Middle frontal gyrus (tissue), 1 donor: ENCODE data around the gene SLC36A3.
"Not testable (repeated sequence)": the region's sequence is repeated elsewhere in the genome, so short reads cannot be mapped to it uniquely, and the experiment has no call there.

Source experiments
- DNase-seq: peaks from one replicate; pipeline ENCODE4 v3.0.0-alpha.2; 2015; ENCODE audit warnings: low spot score; ENCODE audit errors: extremely low spot score

SLC36A3 gene

DNA sequence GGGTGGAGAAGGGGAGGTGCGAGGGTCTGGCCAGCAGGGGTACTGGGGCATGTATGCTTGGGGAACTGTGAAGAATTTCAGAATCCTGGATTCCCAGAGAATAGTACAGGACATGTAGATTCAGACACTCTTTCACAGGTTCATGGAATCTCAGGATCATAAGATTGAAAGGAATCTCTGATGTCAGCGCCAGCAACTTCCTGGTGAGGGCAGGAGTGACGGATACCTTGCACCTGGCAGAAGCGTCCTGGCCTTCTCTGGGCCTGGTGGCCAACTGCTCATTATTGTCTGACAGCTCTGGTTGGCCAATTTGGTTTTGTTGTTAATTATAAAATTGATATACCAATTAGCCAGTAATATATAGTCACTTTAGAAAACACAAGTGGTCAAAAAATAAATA lies 43.6 kb downstream of the SLC36A3 start:
- DNase-seq, result no peak

GRCh38 chr5:151258816-151259215 lies 44.8 kb downstream of the SLC36A3 start:
- DNase-seq, result no peak

GRCh38 chr5:151258201-151258611 lies 45.4 kb downstream of the SLC36A3 start:
- DNase-seq, result no peak

GRCh38 chr5:151257731-151258181 lies 45.8 kb downstream of the SLC36A3 start:
- DNase-seq, result no peak

GRCh38 chr5:151255621-151256286 lies 47.8 kb downstream of the SLC36A3 start:
- no peak for DNase-seq

GRCh38 chr5:151254990-151255389 lies 48.6 kb downstream of the SLC36A3 start:
- DNase-seq, result not testable (repeated sequence)

DNA sequence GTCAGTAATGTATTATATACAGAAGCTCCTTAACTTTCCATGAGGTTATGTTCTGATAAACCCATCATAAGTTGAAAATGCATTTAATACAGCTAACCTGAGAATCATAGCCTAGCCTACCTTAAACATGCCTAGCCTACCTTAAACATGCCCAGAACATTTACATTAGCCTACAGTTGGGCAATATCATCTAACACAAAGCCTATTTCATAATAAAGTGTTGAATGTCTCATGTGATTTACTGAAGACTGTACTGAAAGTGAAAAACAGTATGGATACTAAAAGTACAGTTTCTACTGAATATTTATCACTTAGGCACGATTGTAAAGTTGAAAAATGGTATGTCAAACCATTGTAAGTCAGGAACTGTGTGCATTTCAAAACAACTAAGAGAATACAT lies 49.0 kb downstream of the SLC36A3 start:
- no peak for DNase-seq

DNA sequence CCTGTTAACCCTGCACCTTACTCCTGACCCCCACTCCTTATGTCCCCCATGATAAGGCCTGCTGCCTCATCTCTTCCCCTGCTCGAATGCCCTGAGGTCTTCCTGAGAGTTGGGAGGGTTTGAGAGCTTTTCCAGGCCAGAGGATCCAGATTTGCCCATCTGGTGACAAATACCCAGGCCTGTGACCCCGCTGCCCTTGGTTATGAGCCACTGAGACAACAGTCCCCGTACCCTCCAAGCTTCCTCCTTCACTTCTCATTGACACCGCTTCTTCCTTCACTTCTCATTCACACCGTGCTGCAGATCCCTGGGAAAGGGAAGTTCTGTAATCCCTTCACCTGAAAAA lies 50.0 kb downstream of the SLC36A3 start:
- DNase-seq, result no peak

- peak; percentile 98 for DNase-seq
Observed at GRCh38 chr5:151252762-151253604, 50.6 kb downstream of the SLC36A3 start, which contains the start of gene GM2A. TSS of gene GM2A (plus strand) at chr5:151253185. CDS start at chr5:151253217, 32 bp downstream.

- no peak for DNase-seq
Observed at GRCh38 chr5:151251621-151252020, 51.9 kb downstream of the SLC36A3 start.

- no peak for DNase-seq
Observed at GRCh38 chr5:151251001-151251551, 52.5 kb downstream of the SLC36A3 start.

DNA sequence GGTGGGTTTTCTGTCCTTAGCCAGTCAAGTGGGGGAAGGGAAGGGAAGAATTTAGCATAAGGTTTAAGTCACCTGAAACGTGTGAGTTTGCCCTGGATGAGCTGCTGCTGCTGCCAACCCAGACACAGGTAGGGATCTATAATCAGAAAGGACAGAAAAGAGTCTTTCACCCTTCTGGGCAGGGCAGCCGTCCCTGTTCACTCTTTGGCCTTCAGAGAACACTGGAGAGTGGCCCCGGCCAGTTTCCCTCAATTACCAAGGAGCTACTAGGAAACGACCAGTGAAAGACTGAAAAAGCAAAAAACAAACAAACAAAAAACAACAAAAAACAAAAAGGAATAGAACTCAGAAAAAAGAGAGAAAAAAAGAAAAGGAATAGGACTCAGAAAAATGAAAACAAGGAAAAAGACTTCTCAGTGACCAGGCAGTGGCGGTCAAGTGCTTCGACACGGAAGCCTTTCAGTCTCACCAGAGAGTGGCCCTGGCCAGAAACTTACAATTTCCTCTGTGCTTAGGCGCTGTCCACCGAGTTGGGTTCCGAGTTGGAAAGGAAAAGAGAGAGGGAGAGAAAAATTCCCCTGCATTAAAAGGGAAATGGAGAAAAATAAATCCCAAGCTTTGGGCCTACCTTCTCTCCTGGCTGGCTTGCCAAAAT lies 53.1 kb downstream of the SLC36A3 start:
- DNase-seq, result no peak

DNA sequence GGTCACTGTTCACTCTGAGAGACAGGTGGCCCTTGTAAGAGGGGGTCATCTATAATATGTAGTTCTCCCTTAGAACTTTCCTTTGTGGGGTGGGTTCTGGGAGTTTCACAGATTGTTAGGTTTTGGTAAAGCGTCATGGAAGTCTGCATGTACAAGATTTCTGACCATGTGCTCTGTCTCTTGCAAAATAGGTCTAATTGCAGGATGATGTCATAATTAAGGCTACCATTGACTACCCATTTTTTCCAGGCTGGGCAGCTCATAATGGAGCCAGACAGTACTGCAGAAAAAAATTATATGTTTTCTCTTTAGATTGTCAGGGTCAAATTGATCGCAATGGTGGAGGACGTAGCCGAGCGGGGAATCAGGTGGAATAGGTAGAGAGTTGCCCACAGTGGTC lies 54.3 kb downstream of the SLC36A3 start:
- no peak for DNase-seq

DNA sequence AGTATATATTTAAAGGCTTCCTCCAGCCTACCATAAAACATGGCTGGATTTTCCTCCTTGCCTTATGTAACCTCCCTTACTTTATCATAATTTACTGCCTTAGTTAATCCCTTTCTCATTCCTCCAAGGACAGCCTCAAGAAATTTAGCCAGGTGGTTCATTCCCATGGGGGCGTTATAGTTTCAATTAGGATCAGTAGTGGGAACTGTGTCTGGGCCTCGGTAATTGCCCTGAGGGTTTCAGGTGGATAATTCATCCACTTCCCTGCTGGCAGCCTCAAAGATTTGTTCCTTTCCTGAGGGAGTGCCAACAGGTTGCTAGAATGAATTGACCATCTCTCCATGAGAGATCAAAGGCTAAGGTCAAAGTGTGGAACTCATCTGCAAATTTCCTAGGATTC lies 54.9 kb downstream of the SLC36A3 start:
- DNase-seq, result no peak

DNA sequence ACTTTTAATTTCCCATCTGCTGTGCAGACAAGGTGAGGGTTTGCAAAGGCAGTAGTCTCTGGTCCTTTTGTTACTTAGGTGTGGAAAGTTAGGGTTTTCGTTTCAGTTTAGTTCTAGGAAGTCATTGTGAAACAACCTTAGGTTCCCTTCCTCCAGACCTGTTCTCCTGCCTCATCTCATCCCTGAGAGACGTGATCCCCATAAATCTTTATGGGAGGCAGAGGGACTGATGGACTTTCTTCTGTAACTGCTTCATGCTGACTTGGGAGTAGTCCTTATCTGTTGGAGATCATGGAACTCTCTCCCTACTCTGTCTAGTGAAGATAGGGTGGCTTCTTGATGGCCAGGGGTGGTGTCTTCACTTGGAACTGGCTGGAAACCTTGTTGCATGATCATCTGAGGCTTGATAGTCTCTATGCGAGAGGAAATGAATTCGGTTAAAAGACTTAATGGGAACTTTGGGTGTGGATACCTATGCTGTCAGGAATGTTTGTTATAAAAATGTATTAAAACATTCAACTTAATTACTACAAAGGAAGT lies 57.8 kb downstream of the SLC36A3 start:
- DNase-seq, result no peak

- DNase-seq, result no peak
Observed at GRCh38 chr5:151244206-151244605, 59.4 kb downstream of the SLC36A3 start.

- DNase-seq, result no peak
Observed at GRCh38 chr5:151243564-151243963, 60.0 kb downstream of the SLC36A3 start.

- no peak for DNase-seq
Observed at GRCh38 chr5:151243127-151243526, 60.4 kb downstream of the SLC36A3 start.

DNA sequence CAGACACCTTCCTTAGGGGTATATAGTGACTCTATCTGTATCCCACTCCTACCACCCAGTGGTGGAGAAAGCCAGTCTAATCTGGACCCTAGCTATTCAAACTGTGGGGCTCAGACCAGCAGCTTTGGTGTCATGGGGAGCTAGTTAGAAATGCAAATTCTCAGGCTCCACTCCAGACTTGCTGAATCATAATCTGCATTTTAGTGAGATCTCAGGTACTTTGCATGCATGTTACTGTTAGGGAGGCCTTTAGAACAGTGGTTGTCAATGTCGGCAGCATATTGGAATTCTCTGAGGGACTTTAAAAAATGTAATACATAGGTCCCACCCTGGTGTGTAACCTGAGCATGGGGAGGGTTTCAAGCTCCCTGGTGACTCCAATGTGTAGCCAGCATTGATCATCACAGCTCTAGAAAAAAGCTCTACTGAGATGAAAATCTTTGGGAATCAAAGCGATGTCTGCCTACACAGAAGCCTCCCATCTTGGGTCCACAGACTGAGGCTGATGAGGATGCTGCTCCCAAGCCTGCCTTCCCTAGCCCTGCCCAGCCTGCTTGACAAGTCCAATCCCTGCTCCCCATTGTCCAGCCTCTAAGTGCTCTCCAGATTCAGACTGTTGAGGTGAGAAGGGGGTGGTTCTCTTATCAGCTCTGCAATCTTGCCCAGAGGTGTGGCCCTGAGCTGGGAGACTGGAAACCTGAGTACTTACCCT lies 62.5 kb downstream of the SLC36A3 start:
- no peak for DNase-seq

- not testable (repeated sequence) for DNase-seq
Observed at GRCh38 chr5:151240268-151240835, 63.2 kb downstream of the SLC36A3 start.
